Fibroblast of skin of right biceps (primary cell): ENCODE results near the gene PRKN.
A peak's percentile ranks its signal among the peaks of the same experiment; 100 is the strongest.
"Not testable (repeated sequence)": the region's sequence is repeated elsewhere in the genome, so short reads cannot be mapped to it uniquely, and the experiment has no call there.

ENCODE experiments used
- DNase-seq: peaks from one replicate; pipeline ENCODE4 v3.0.0-alpha.2; 2013

PRKN gene

GRCh38 chr6:161870236-161870901, 857.2 kb downstream of the PRKN start:
- DNase-seq: no peak

- DNase-seq: no peak
These were observed 858.1 kb downstream of the PRKN start for GRCh38 chr6:161869491-161869890.

GRCh38 chr6:161866570-161866969, 861.0 kb downstream of the PRKN start:
- DNase-seq: no peak

- DNase-seq: not testable (repeated sequence)
These were observed 866.5 kb downstream of the PRKN start for GRCh38 chr6:161861061-161861460.

- DNase-seq: no peak
These were observed 873.9 kb downstream of the PRKN start for GRCh38 chr6:161853657-161854056.

GRCh38 chr6:161851486-161851885, 876.1 kb downstream of the PRKN start:
- not testable (repeated sequence) for DNase-seq

GRCh38 chr6:161850562-161850961, 877.0 kb downstream of the PRKN start:
- peak; percentile 78 for DNase-seq

- DNase-seq: no peak
These were observed 879.9 kb downstream of the PRKN start for GRCh38 chr6:161847628-161848027.

- DNase-seq: no peak
These were observed 882.8 kb downstream of the PRKN start for GRCh38 chr6:161844804-161845203.

GRCh38 chr6:161843066-161843465, 884.5 kb downstream of the PRKN start:
- no peak for DNase-seq

GRCh38 chr6:161840380-161840779, 887.2 kb downstream of the PRKN start:
- no peak for DNase-seq

- peak; percentile 14 for DNase-seq
These were observed 889.1 kb downstream of the PRKN start for GRCh38 chr6:161838306-161839035.

- peak; percentile 28 for DNase-seq
These were observed 889.7 kb downstream of the PRKN start for GRCh38 chr6:161837854-161838253.

- no peak for DNase-seq
These were observed 890.2 kb downstream of the PRKN start for GRCh38 chr6:161837449-161837735.

GRCh38 chr6:161836643-161837448, 890.7 kb downstream of the PRKN start:
- peak; percentile 33 for DNase-seq

GRCh38 chr6:161835500-161836215, 891.9 kb downstream of the PRKN start:
- peak; percentile 29 for DNase-seq

GRCh38 chr6:161834426-161834825, 893.1 kb downstream of the PRKN start:
- DNase-seq: no peak

GRCh38 chr6:161833099-161833860, 894.3 kb downstream of the PRKN start:
- no peak for DNase-seq

- DNase-seq: no peak
These were observed 894.9 kb downstream of the PRKN start for GRCh38 chr6:161832622-161833021.

GRCh38 chr6:161830866-161831616, 896.5 kb downstream of the PRKN start:
- no peak for DNase-seq

- no peak for DNase-seq
These were observed 898.3 kb downstream of the PRKN start for GRCh38 chr6:161829291-161829729.

GRCh38 chr6:161828355-161828754, 899.2 kb downstream of the PRKN start:
- no peak for DNase-seq
